HUES64 (cell line): ENCODE data around the gene MLF1.

Source experiments
- H3K27ac ChIP-seq: 2 replicates; pipeline ENCODE4 v1.7.0; 2013; ENCODE audit warnings: low read depth, low read length, inconsistent platforms
- H3K27me3 ChIP-seq: 2 replicates; pipeline ENCODE4 v1.6.1; 2013; ENCODE audit warnings: mild to moderate bottlenecking, low read length; ENCODE audit not compliant: insufficient read depth
- H3K36me3 ChIP-seq: 2 replicates; pipeline ENCODE4 v1.6.1; 2013; ENCODE audit warnings: mild to moderate bottlenecking, low read length; ENCODE audit not compliant: insufficient read depth
- H3K4me1 ChIP-seq: 2 replicates; pipeline ENCODE4 v1.6.1; 2013; ENCODE audit warnings: mild to moderate bottlenecking, low read length, moderate library complexity; ENCODE audit not compliant: insufficient read depth
- H3K4me3 ChIP-seq: 2 replicates; pipeline ENCODE4 v1.5.1; 2013; ENCODE audit warnings: mild to moderate bottlenecking, low read length, moderate library complexity
- H3K9ac ChIP-seq: 2 replicates; pipeline ENCODE4 v1.6.1; 2013; ENCODE audit warnings: mild to moderate bottlenecking, low read depth, low read length
- H3K9me3 ChIP-seq: 2 replicates; pipeline ENCODE4 v1.6.1; 2013; ENCODE audit warnings: low read depth, low read length; ENCODE audit not compliant: insufficient read depth
- WGBS: fragments of 150-250, 120-280 bp; methylation state at CpG from one replicate; pipeline ENCODE4 v1.1.7; 2013; ENCODE audit warnings: missing lambda C conversion rate; 5-methylcytosine and 5-hydroxymethylcytosine counted together

MLF1 gene

GRCh38 chr3:158651192-158651591 lies 80.2 kb downstream of the MLF1 start:
- no peak overlapping the region for H3K4me3 ChIP-seq
- no peak overlapping the region for H3K9ac ChIP-seq
- no peak overlapping the region for H3K27ac ChIP-seq
- H3K36me3 ChIP-seq = peaks cover 90% of the 10 kb centered on the region
- H3K27me3 ChIP-seq = no peaks in the 10 kb centered on the region
- no peaks in the 10 kb centered on the region for H3K9me3 ChIP-seq
- H3K4me1 ChIP-seq = no peaks in the 10 kb centered on the region
- WGBS = 100% methylated on average over 2 of the region's 2 CpGs

GRCh38 chr3:158652463-158652862 lies 81.5 kb downstream of the MLF1 start:
- H3K9ac ChIP-seq = no peak overlapping the region
- peaks cover 86% of the 10 kb centered on the region for H3K36me3 ChIP-seq
- no peaks in the 10 kb centered on the region for H3K9me3 ChIP-seq
- no peak overlapping the region for H3K27ac ChIP-seq
- no peaks in the 10 kb centered on the region for H3K4me1 ChIP-seq
- no peaks in the 10 kb centered on the region for H3K27me3 ChIP-seq
- no peak overlapping the region for H3K4me3 ChIP-seq
- 94% methylated on average over 3 of the region's 3 CpGs for WGBS
